HG03159 (cell line): ENCODE results near the gene ZNF783.
"Not testable (repeated sequence)": the region's sequence is repeated elsewhere in the genome, so short reads cannot be mapped to it uniquely, and the experiment has no call there.

Experiments used
- ATAC-seq: cut with Tn5 transposase; IDR thresholded peaks from one replicate; pipeline ENCODE4 v1.9.1; 2021; ENCODE audit warnings: mild to moderate bottlenecking, moderate library complexity; ENCODE audit not compliant: unreplicated experiment

Gene ZNF783

DNA sequence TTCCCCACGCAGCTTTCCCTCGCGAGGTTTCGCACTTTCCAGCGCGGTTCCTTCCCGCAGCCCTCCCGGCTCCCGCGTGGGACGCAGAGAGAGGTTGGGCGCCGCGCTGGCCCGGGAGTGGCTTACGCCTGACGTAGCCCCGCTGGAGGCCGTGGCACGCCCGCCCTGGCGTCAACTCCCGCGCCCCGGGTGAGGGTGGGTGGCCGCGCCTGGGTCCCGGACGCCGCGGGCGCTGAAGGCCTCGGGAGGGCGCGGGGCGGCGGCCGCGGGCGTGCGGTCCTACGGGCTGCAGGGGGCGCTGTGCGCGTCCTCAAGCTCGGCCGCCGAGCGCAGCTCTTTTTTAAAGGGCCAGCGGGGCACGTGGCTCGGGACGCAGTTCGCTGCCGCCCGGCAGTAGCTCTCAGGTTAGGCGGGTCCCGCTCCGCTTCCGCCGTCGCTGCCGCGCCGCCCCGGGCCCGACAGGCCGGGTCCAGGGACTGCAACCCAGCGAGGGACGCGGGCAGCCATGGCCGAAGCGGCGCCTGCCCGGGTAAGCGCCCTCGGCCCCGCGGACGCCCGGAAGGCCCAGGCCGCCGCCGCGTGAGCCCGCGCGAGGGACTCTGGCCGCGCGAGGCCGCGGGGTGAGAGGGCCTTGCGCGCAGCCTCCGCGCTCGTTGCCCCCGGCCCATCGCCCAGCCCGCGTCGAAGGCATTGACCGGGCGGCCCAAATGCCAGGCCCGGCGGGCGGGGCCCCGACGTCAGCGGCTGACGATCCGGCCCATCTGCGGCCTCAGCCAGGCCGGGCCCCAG, at the start of gene ZNF783:
ZNF783 (plus strand) TSS at position 368 of the 789 bp plus-strand sequence; CDS start at position 506, 138 bp downstream.
- peak; percentile 88 for ATAC-seq

GRCh38 chr7:149214020-149214720, 47.8 kb upstream of the ZNF783 start:
- no peak for ATAC-seq

DNA sequence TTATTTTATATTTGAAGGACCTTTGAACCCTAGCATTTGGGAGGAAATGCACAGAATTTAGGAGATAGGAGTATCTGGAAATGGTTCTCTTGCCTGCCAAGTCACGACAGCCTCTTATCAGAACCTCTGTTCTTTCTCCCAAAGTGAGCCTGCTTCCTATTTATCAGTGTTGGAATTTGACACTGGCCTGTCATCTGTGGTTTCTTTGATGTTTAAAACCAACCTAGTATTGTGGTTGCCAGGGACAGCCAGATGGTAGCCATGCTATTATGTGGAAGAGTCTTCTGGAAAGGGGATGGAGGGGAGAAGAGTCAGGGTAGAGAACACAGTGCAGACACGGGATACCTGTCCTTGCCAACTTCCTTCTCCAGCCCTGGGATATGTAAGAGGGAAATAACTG, 45.6 kb upstream of the ZNF783 start:
- ATAC-seq: no peak

DNA sequence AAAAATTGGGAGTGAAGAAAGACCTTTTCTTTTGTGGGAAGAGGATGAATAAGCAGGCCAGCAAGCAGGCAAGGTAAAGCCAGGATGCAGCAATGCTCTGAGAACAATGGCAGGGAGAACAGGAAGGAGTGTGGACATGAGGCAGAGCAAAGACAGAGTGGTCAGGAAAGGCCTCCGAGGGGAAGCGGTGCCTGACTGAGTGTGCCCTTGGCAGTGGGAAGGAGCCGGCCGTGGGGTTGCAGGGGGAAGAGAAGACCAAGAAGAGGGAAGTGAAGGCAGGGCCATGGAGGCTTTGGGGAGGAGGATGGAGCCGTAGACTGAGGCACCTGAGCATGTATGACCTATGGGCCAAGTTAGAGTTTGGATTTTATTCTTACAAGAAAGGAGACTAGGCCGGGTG, 44.4 kb upstream of the ZNF783 start:
- no peak for ATAC-seq

GRCh38 chr7:149218469-149219420, 43.3 kb upstream of the ZNF783 start:
- no peak for ATAC-seq

GRCh38 chr7:149220534-149220933, 41.5 kb upstream of the ZNF783 start:
- ATAC-seq: no peak

GRCh38 chr7:149223176-149223575, 38.8 kb upstream of the ZNF783 start:
- ATAC-seq: no peak

DNA sequence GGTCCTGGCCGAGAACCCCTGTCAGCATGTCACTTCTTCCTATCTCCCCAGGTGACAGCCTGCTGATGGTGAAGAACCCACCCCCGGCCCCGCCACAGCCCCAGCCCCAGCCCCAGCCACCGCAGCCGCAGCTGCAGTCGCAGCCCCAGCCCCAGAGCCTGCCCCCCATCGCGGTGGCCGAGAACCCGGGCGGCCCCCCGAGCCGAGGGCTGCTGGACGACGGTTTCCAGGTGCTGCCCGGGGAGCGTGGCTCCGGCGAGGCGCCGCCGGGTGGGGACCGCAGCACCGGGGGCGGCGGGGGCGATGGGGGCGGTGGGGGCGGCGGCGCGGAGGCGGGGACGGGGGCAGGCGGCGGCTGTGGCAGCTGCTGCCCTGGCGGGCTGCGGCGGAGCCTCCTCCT, 38.2 kb upstream of the ZNF783 start:
- no peak for ATAC-seq

DNA sequence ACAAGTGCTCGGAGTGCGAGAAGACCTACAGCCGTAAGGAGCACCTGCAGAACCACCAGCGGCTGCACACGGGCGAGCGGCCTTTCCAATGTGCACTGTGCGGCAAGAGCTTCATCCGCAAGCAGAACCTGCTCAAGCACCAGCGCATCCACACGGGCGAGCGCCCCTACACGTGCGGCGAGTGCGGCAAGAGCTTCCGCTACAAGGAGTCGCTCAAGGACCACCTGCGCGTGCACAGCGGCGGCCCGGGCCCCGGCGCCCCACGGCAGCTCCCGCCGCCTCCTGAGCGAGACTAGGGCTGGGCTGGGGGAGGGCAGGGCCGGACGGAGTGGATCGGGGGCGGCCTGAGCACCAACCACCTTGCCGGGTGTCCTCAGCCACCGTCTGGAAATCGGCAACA, 37.6 kb upstream of the ZNF783 start:
- no peak for ATAC-seq

DNA sequence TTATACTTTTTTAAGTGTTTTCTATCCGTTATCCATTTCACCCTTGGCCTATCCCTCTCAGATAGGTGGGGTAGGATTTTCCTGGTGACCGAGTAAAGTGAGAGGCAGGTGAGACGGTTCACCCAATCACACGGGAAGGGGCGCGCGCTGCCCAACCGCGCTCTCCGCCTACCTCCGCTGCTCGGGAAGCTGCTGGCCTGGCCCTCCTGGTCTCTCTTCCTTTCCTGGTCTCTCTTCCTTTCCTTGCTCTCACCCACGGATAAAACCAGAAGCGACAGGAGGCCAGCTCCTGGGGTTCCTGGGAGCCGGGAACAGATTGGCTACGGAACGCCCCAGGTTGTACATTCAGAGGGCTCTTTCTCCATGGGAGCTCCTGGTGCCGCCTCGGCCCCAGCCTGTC, 36.9 kb upstream of the ZNF783 start:
- no peak for ATAC-seq

- ATAC-seq: no peak
Observed at GRCh38 chr7:149225656-149226055, 36.3 kb upstream of the ZNF783 start.

DNA sequence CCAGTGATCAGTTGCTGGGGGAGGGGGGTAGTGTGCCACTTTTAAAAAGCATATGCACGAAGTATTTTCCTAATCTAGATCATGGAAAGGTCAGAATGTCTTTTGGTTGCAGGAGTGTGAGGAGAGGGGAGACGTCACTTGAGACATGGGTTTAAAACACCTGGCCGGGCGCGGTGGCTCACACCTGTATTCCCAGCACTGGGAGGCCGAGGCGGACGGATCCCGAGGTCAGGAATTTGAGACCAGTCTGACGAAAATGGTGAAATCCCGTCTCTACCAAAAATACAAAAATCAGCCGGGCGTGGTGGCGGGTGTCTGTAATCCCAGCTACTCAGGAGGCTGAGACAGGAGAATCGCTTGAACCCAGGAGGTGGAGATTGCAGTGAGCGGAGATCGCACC, 35.6 kb upstream of the ZNF783 start:
- not testable (repeated sequence) for ATAC-seq

DNA sequence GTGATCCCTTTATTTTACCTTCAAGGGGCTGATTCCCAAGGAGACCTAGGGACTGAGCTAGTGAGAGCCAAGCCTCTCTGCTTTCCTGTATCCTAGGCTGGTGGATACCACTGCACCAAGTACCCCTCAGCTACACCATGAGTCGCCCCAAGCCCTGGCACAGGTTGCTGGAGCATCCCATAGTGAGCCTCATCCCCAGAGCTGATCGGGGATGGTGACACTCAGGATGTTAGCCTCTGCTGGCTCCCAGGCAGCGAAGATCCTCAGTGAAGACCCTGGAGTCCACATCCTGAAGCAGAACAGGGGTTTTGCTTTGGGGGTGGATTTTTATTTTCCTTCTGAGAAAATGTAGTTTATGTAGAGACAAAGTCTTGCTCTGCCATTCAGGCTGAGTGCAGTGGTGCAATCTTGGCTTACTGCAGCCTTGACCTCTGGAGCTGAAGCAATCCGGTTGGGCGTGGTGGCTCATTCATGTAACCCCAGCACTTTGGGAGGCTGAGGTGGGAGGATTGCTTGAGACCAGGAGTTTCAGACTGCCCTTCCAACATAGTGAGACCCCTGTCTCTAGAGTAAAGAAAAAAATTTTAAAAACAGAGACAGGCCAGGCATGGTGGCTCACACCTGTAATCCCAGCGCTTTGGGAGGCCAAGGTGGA, 35.0 kb upstream of the ZNF783 start:
- ATAC-seq: no peak

DNA sequence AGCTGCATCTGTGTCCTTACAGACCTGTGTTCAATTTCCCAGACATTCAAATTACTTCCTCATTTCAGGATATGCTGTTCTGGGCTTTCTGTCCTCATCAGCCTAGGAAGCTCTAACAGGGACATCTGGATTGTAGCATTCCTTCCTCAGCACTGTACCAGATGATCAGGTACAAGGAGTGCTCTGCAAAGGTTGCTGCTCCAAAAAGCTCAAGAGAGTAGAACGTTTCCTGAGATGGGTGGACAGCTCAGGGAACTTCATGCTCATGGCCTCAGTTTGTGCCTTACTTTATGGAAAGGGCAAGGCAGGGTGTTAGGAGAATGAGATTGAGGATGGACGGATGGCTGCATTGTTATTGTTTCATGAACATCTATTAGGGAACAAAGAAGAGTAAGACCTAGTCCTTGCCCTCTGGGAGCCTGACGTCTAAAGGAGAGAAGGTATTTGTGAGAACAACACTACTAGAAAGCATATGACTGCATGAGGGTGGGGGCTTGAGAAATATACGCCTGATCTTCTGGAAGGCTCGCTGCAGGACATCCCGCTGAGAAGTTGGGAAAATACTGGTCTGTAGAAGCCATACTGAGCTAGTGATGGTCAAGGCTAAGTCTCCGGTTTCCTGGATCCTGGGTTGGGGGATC, 33.0 kb upstream of the ZNF783 start:
- no peak for ATAC-seq

DNA sequence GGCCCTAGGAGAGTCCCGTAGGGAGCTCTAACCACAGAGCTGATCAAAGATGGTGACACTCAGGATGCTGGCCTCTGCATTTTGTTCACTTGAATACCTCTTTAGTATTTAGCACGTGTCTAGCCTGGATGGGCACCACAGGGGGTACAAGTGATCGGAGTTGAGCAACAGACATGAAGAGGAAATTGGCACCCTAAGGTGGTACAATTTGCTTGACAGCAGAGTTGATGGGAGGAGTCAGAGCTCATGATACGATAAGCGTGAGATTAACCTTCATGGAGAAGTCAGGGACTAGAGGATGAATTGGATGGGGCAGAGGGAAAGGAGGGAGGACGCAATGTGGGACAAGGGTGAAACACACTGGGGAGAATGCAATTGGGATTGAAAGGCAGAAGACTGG, 32.5 kb upstream of the ZNF783 start:
- ATAC-seq: no peak

DNA sequence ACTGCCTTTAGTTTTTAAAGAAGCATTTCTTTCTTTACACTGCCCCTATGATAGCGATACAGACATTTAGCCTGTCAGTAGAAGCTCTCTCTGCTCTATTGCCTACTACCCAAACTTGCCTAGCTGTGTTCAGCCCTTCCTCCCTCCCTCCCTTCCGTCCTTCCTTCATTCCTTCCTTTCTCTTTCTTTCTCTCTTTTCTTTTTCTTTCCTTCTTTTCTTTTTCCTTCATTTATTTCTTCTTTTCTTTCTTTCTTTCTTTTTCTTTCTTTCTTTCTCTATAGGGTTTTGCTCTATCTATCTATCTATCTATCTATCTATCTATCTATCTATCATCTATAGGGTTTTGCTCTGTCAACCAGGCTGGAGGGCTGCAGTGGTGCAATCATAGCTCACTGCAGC, 29.6 kb upstream of the ZNF783 start:
- no peak for ATAC-seq

DNA sequence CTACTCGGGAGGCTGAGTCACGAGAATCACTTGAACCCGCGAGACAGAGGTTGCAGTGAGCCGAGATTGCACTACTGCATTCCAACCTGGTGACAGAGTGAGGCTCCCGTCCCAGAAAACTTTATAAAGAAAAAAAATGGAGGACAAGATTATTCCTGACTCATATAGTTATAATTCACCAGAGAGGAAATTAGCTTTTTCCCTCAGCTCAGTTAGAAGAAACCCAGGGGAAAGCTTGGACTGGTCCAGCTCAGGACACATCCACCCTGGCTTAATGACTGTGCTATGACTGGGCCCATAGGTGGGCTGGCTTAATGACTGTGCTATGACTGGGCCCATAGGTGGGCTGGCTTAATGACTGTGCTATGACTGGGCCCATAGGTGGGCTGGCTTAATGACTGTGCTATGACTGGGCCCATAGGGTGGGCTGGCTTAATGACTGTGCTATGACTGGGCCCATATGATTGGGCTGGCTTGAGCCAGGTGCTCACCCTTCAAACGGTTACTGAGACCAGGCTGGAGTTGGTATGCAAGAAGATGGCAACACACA, 28.3 kb upstream of the ZNF783 start:
- not testable (repeated sequence) for ATAC-seq

DNA sequence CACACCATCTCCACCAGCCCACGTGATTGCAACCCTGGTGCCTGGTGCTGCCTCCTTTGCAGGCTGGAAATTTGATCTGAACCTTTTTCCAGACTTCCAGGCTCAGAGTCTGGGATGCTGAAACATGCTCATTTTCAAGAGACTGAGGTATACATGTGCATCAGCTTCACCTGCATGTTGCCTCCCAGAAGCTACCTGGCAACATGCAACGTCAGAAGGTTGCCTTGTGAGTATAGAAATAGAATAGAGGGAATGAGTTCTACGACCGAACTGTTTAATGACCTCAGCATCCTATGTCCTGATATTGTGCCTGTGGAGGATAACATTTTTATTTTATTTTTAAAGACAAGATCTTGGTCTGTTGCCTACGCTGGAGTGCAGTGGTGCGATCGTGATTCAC, 24.5 kb upstream of the ZNF783 start:
- no peak for ATAC-seq

DNA sequence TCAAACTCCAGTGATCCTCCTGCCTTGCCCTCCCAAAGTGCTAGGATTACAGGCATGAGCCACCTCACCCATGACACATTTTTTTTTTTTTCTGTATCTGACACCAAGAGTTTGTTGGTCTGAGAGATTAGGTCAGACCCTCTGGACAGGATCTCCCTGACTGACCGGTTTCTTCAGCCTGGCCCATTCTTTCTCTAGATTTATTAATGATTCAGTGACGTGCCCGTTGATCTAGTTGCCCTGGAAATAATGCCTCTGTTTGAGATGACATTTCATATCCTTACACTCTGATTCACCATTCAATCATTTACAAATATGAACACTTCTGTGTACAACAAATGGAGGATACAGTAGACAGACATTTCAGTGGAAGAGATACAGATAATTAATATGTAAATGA, 23.9 kb upstream of the ZNF783 start:
- ATAC-seq: no peak
